H9 (cell line): ENCODE measurements around the gene SUOX. TPM values are rescaled to one million over a fixed set of nuclear protein-coding genes. Genes with fewer than 3 reads are reported as not detected.

ENCODE experiments used
- DNase-seq: peaks from one replicate; pipeline ENCODE4 v3.0.0-alpha.2; 2017
- H2AFZ ChIP-seq: one replicate; pipeline ENCODE4 v1.6.1; 2013; ENCODE audit warnings: mild to moderate bottlenecking, low read length, control low read depth, moderate library complexity
- H2AK5ac ChIP-seq: 2 replicates; pipeline ENCODE4 v1.6.1; 2013; ENCODE audit warnings: low read length, control low read depth, mixed read lengths; ENCODE audit not compliant: insufficient read length
- H2BK120ac ChIP-seq: one replicate; pipeline ENCODE4 v1.6.1; 2013; ENCODE audit warnings: low read depth, mild to moderate bottlenecking, low read length, control low read depth, inconsistent platforms; ENCODE audit not compliant: poor library complexity, severe bottlenecking
- H2BK12ac ChIP-seq: 2 replicates; pipeline ENCODE4 v1.6.1; 2013; ENCODE audit warnings: low read length, control low read depth, mixed read lengths, low read depth; ENCODE audit not compliant: insufficient read length
- H2BK15ac ChIP-seq: 2 replicates; pipeline ENCODE4 v1.6.1; 2013; ENCODE audit warnings: low read depth, low read length, control low read depth
- H2BK20ac ChIP-seq: one replicate; pipeline ENCODE4 v1.6.1; 2013; ENCODE audit warnings: low read depth, mild to moderate bottlenecking, low read length, control low read depth, inconsistent platforms; ENCODE audit not compliant: poor library complexity, severe bottlenecking
- H2BK5ac ChIP-seq: 2 replicates; pipeline ENCODE4 v1.6.1; 2013; ENCODE audit warnings: low read length, control low read depth, mixed read lengths; ENCODE audit not compliant: insufficient read length
- H3K14ac ChIP-seq: 2 replicates; pipeline ENCODE4 v1.6.1; 2013; ENCODE audit warnings: low read length, control low read depth; ENCODE audit not compliant: insufficient read depth
- H3K18ac ChIP-seq: 2 replicates; pipeline ENCODE4 v1.6.1; 2013; ENCODE audit warnings: low read depth, mild to moderate bottlenecking, mixed read lengths, low read length, control low read depth; ENCODE audit not compliant: insufficient read length
- H3K23ac ChIP-seq: 2 replicates; pipeline ENCODE4 v1.6.1; 2013; ENCODE audit warnings: low read length, control low read depth, mixed read lengths, low read depth; ENCODE audit not compliant: insufficient read length
- H3K23me2 ChIP-seq: 2 replicates; pipeline ENCODE4 v1.6.1; 2013; ENCODE audit warnings: low read depth, mild to moderate bottlenecking, mixed read lengths, low read length, control low read depth; ENCODE audit not compliant: insufficient read length, poor library complexity, severe bottlenecking
- H3K27ac ChIP-seq: 2 replicates; pipeline ENCODE4 v1.5.1; 2013; ENCODE audit warnings: low read length, control low read depth, mixed read lengths, low read depth; ENCODE audit not compliant: insufficient read length
- H3K27me3 ChIP-seq: 2 replicates; pipeline ENCODE4 v1.6.1; 2013; ENCODE audit warnings: low read length, control low read depth, inconsistent platforms; ENCODE audit not compliant: insufficient read depth
- H3K4ac ChIP-seq: 2 replicates; pipeline ENCODE4 v1.6.1; 2013; ENCODE audit warnings: low read depth, mild to moderate bottlenecking, control low read depth, inconsistent platforms, low read length, moderate library complexity
- H3K4me1 ChIP-seq: 2 replicates; pipeline ENCODE4 v1.6.1; 2013; ENCODE audit warnings: low read length, control low read depth, inconsistent platforms; ENCODE audit not compliant: insufficient read depth
- H3K4me2 ChIP-seq: 2 replicates; pipeline ENCODE4 v1.6.1; 2013; ENCODE audit warnings: low read length, control low read depth, mixed read lengths; ENCODE audit not compliant: insufficient read length, insufficient read depth
- H3K56ac ChIP-seq: 2 replicates; pipeline ENCODE4 v1.6.1; 2013; ENCODE audit warnings: low read depth, mild to moderate bottlenecking, mixed read lengths, low read length, control low read depth; ENCODE audit not compliant: insufficient read length
- H3K79me1 ChIP-seq: 2 replicates; pipeline ENCODE4 v1.6.1; 2013; ENCODE audit warnings: low read depth, mild to moderate bottlenecking, moderate library complexity, low read length, control low read depth, inconsistent platforms; ENCODE audit not compliant: insufficient read depth, poor library complexity, severe bottlenecking
- H3K79me2 ChIP-seq: 2 replicates; pipeline ENCODE4 v1.6.1; 2013; ENCODE audit warnings: low read length, control low read depth, inconsistent platforms; ENCODE audit not compliant: insufficient read depth
- H3K9ac ChIP-seq: 2 replicates; pipeline ENCODE4 v1.6.1; 2013; ENCODE audit warnings: low read length, control low read depth, mixed read lengths; ENCODE audit not compliant: insufficient read length; ENCODE audit errors: extremely low read depth
- H3K9me3 ChIP-seq: one replicate; pipeline ENCODE4 v1.6.1; 2013; ENCODE audit warnings: low read depth, low read length, inconsistent platforms; ENCODE audit not compliant: control insufficient read depth
- H3T11ph ChIP-seq: one replicate; pipeline ENCODE4 v1.6.1; 2013; ENCODE audit warnings: mild to moderate bottlenecking, low read length, control low read depth, inconsistent platforms
- H4K20me1 ChIP-seq: one replicate; pipeline ENCODE4 v1.6.1; 2013; ENCODE audit not compliant: control insufficient read depth, insufficient read length, insufficient read depth
- H4K5ac ChIP-seq: 2 replicates; pipeline ENCODE4 v1.6.1; 2013; ENCODE audit warnings: low read depth, mild to moderate bottlenecking, mixed read lengths, low read length, control low read depth; ENCODE audit not compliant: insufficient read length
- H4K8ac ChIP-seq: replicated peaks from 2 replicates; pipeline ENCODE4 v1.6.1; 2013; ENCODE audit warnings: low read length, control low read depth, mixed read lengths, low read depth; ENCODE audit not compliant: insufficient read length
- H4K91ac ChIP-seq: 2 replicates; pipeline ENCODE4 v1.6.1; 2013; ENCODE audit warnings: low read depth, mild to moderate bottlenecking, moderate library complexity, mixed read lengths, low read length, control low read depth; ENCODE audit not compliant: insufficient read length
- H3K27ac Mint-ChIP-seq, 3 experiments: 2 replicates in 2 of 3; 3 replicates in 1 of 3; pipeline ENCODE4 v1.8.0; 2020 to 2021; ENCODE audit warnings: mixed read lengths in 3 of 3, mild to moderate bottlenecking in 1 of 3, moderate library complexity in 1 of 3
- H3K27me3 Mint-ChIP-seq: 2 replicates; pipeline ENCODE4 v1.8.0; 2021; ENCODE audit warnings: low read depth, mild to moderate bottlenecking, moderate library complexity, mixed read lengths
- H3K36me3 Mint-ChIP-seq, 3 experiments: 2 replicates in 2 of 3; 3 replicates in 1 of 3; pipeline ENCODE4 v1.8.0; 2020 to 2021; ENCODE audit warnings: low read depth in 3 of 3, mixed read lengths in 3 of 3; ENCODE audit not compliant: insufficient read depth in 1 of 3
- H3K4me1 Mint-ChIP-seq, 2 experiments: 2 replicates each; pipeline ENCODE4 v1.8.0; 2020; ENCODE audit warnings: mixed read lengths in 2 of 2
- H3K4me3 Mint-ChIP-seq, 2 experiments: 2 replicates in 1 of 2; 3 replicates in 1 of 2; pipeline ENCODE4 v1.8.0; 2020 to 2021; ENCODE audit warnings: mild to moderate bottlenecking in 2 of 2, mixed read lengths in 2 of 2, moderate library complexity in 1 of 2
- H3K9me3 Mint-ChIP-seq, 2 experiments: 2 replicates in 1 of 2; 3 replicates in 1 of 2; pipeline ENCODE4 v1.8.0; 2020; ENCODE audit warnings: mild to moderate bottlenecking in 2 of 2, mixed read lengths in 2 of 2, moderate library complexity in 1 of 2
- WGBS: extraction: QIAGEN DNeasy Blood & Tissue Kit; methylation state at CpG from one replicate; pipeline ENCODE4 v1.1.7; 2013; ENCODE audit warnings: missing lambda C conversion rate, low lambda C conversion rate, mixed read lengths; ENCODE audit not compliant: insufficient read length; ENCODE audit errors: extremely low coverage; 5-methylcytosine and 5-hydroxymethylcytosine counted together
- total RNA-seq: library from RNA; stranded (reverse); gene quantifications from 2 replicates; pipeline ENCODE4 v1.2.1, GENCODE V29; 2021
- TF ChIP-seq, protein P1 (sequence below): fragments of 200-600 bp; sonication (generic); conservative IDR thresholded peaks from 3 replicates; pipeline ENCODE4 v1.8.0; 2021; ENCODE audit warnings: antibody characterized with exemption, mild to moderate bottlenecking

The SUOX gene
- total RNA-seq, 1 experiment from 2014 or later: 21.0 TPM

DNA sequence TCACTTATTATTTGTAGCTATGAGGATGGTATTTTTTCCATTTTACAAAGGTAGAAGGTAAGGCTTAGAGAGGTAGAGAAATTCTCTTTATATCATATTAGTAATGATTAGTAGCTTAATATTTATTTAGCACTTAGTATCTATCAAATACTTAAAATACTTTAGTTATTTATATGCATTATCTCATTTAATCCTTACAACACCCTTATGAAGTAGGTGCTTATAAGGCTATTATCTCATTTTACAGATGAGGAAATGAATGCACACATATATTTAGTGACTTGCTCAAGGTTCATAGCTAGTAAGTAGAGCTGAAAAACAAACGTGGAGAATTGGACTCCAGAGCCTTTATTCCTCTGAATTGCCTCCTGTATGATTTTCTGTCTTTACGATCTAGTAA is 12.2 kb upstream of the SUOX start:
- H4K20me1 ChIP-seq: no peaks in the 10 kb centered on the region
- no peak overlapping the region for H3K14ac ChIP-seq
- no peak overlapping the region for H4K5ac ChIP-seq
- H3K4me1 Mint-ChIP-seq: no peaks in the 10 kb centered on the region
- peaks cover 21 to 69% (median 65%) of the 10 kb centered on the region in 3 experiments; a peak in 6 of 7 replicates for H3K36me3 Mint-ChIP-seq
- no peaks in the 10 kb centered on the region; a peak in 1 of 5 replicates for H3K9me3 Mint-ChIP-seq
- H3K18ac ChIP-seq: no peak overlapping the region
- no peaks in the 10 kb centered on the region for H3K27me3 ChIP-seq
- no peak overlapping the region for H3K23ac ChIP-seq
- no peak overlapping the region for H2BK15ac ChIP-seq
- no peak overlapping the region for H4K91ac ChIP-seq
- WGBS: no CpG with 5 or more reads among the region's 2 CpGs
- no peak for DNase-seq
- no peak overlapping the region for H3T11ph ChIP-seq
- H2AK5ac ChIP-seq: no peak overlapping the region
- H2BK120ac ChIP-seq: no peak overlapping the region
- H3K27ac Mint-ChIP-seq: no peak overlapping the region
- H3K27me3 Mint-ChIP-seq: no peaks in the 10 kb centered on the region
- no peak overlapping the region for H2BK20ac ChIP-seq
- H3K79me1 ChIP-seq: no peaks in the 10 kb centered on the region
- H3K56ac ChIP-seq: no peak overlapping the region
- no peak overlapping the region for H4K8ac ChIP-seq
- H3K9ac ChIP-seq: no peak overlapping the region
- no peaks in the 10 kb centered on the region for H3K79me2 ChIP-seq
- H3K9me3 ChIP-seq: no peaks in the 10 kb centered on the region
- no peaks in the 10 kb centered on the region for H3K23me2 ChIP-seq
- H3K4me1 ChIP-seq: no peaks in the 10 kb centered on the region
- no peak overlapping the region for H2BK12ac ChIP-seq
- H3K27ac ChIP-seq: no peak overlapping the region
- H3K4ac ChIP-seq: no peak overlapping the region
- TF ChIP-seq, protein P1, sequence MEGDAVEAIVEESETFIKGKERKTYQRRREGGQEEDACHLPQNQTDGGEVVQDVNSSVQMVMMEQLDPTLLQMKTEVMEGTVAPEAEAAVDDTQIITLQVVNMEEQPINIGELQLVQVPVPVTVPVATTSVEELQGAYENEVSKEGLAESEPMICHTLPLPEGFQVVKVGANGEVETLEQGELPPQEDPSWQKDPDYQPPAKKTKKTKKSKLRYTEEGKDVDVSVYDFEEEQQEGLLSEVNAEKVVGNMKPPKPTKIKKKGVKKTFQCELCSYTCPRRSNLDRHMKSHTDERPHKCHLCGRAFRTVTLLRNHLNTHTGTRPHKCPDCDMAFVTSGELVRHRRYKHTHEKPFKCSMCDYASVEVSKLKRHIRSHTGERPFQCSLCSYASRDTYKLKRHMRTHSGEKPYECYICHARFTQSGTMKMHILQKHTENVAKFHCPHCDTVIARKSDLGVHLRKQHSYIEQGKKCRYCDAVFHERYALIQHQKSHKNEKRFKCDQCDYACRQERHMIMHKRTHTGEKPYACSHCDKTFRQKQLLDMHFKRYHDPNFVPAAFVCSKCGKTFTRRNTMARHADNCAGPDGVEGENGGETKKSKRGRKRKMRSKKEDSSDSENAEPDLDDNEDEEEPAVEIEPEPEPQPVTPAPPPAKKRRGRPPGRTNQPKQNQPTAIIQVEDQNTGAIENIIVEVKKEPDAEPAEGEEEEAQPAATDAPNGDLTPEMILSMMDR: no peak
- H3K4me3 Mint-ChIP-seq: no peak overlapping the region
- H3K4me2 ChIP-seq: no peak overlapping the region
- H2BK5ac ChIP-seq: no peak overlapping the region
- no peak overlapping the region for H2AFZ ChIP-seq
